MM.1S (cell line): Measurements from ENCODE around the gene SLC10A3.

Source experiments
- DNase-seq: peaks from one replicate; pipeline ENCODE4 v3.0.0-alpha.2; 2015
- H2AFZ ChIP-seq: fragments of 300-600 bp; sonication (generic); 2 replicates; pipeline ENCODE4 v1.6.0; 2016; ENCODE audit warnings: antibody characterized with exemption, low read length
- H3F3A ChIP-seq: fragments of 300-600 bp; sonication (generic); 2 replicates; pipeline ENCODE4 v1.6.1; 2016; ENCODE audit warnings: mild to moderate bottlenecking, antibody characterized with exemption, low read length, moderate library complexity, mixed read lengths; ENCODE audit not compliant: insufficient read depth
- H3K27ac ChIP-seq: fragments of 300-600 bp; sonication (generic); 2 replicates; pipeline ENCODE4 v1.5.1; 2016; ENCODE audit warnings: mild to moderate bottlenecking, low read length
- H3K27me3 ChIP-seq: fragments of 300-600 bp; sonication (generic); replicated peaks from 2 replicates; pipeline ENCODE4 v1.6.0; 2016; ENCODE audit warnings: low read length; ENCODE audit not compliant: insufficient read depth
- H3K36me3 ChIP-seq: fragments of 300-600 bp; sonication (generic); replicated peaks from 2 replicates; pipeline ENCODE4 v1.6.1; 2016; ENCODE audit warnings: mild to moderate bottlenecking, low read length, mixed read lengths; ENCODE audit not compliant: insufficient read depth
- H3K4me1 ChIP-seq: fragments of 300-600 bp; sonication (generic); 2 replicates; pipeline ENCODE4 v1.6.1; 2016; ENCODE audit warnings: low read length, mixed read lengths
- H3K4me2 ChIP-seq: fragments of 300-600 bp; sonication (generic); 2 replicates; pipeline ENCODE4 v1.6.0; 2016; ENCODE audit warnings: low read depth, low read length
- H3K4me3 ChIP-seq: fragments of 300-600 bp; sonication (generic); 2 replicates; pipeline ENCODE4 v1.5.1; 2016; ENCODE audit warnings: low read length, mixed read lengths
- H3K79me2 ChIP-seq: fragments of 300-600 bp; sonication (generic); 2 replicates; pipeline ENCODE4 v1.6.1; 2016; ENCODE audit warnings: mixed run types, low read length, mixed read lengths
- H3K9ac ChIP-seq: fragments of 300-600 bp; sonication (generic); 2 replicates; pipeline ENCODE4 v1.6.1; 2016; ENCODE audit warnings: low read length, mixed read lengths
- H3K9me2 ChIP-seq: fragments of 300-600 bp; sonication (generic); replicated peaks from 2 replicates; pipeline ENCODE4 v1.6.1; 2016; ENCODE audit warnings: mild to moderate bottlenecking, low read length, mixed read lengths; ENCODE audit not compliant: insufficient read depth
- H3K9me3 ChIP-seq: fragments of 300-600 bp; sonication (generic); replicated peaks from 2 replicates; pipeline ENCODE4 v1.6.1; 2016; ENCODE audit warnings: mild to moderate bottlenecking, low read length, mixed read lengths; ENCODE audit not compliant: insufficient read depth
- H4K20me1 ChIP-seq: fragments of 300-600 bp; sonication (generic); 2 replicates; pipeline ENCODE4 v1.6.1; 2016; ENCODE audit warnings: mild to moderate bottlenecking, low read length, moderate library complexity, mixed read lengths; ENCODE audit not compliant: insufficient read depth
- EZH2 ChIP-seq: fragments of 300-600 bp; sonication (generic); optimal IDR thresholded peaks from 2 replicates; pipeline ENCODE3; 2017; ENCODE audit warnings: low read depth, mild to moderate bottlenecking, antibody characterized with exemption, low read length, mixed read lengths
- EZH2phosphoT487 ChIP-seq: fragments of 300-600 bp; sonication (generic); IDR thresholded peaks from 2 replicates; pipeline ENCODE4 v1.6.1; 2018; ENCODE audit warnings: antibody characterized with exemption, low read length
- TF ChIP-seq, protein P1 (sequence below): fragments of 300-600 bp; sonication (generic); IDR thresholded peaks from 2 replicates; pipeline ENCODE4 v1.5.1; 2016; ENCODE audit warnings: antibody characterized with exemption, low read length, mixed read lengths

Gene SLC10A3

DNA sequence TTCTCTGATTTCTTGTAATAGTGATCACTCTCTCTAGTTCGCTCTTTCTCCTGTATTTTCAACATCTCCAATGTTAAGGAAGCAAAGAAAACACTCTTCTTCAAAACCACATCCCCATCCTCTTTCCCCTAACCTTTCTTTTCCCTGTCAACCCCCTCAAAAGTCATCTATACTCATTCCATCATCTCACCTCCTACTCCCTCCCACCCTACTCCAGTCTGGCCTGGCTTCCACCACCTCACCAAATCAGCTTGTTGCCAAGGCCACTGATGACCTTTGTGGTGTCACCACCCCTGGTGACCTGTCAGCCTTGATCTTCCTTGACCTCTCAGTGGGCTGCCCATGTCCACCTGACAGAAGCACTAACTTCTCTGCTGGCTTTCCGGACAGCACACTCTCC lies 23.3 kb upstream of the SLC10A3 start:
- H3K4me1 ChIP-seq, result no peaks in the 10 kb centered on the region
- H3K9me2 ChIP-seq, result no peaks in the 10 kb centered on the region
- H3K4me2 ChIP-seq, result no peak overlapping the region
- H3K9me3 ChIP-seq, result no peaks in the 10 kb centered on the region
- H3K79me2 ChIP-seq, result peaks cover 4% of the 10 kb centered on the region; the same call in 1 of the 2 replicates
- no peaks in the 10 kb centered on the region for H3K36me3 ChIP-seq
- no peak for TF ChIP-seq EZH2phosphoT487
- TF ChIP-seq EZH2, result no peak
- TF ChIP-seq, protein P1, sequence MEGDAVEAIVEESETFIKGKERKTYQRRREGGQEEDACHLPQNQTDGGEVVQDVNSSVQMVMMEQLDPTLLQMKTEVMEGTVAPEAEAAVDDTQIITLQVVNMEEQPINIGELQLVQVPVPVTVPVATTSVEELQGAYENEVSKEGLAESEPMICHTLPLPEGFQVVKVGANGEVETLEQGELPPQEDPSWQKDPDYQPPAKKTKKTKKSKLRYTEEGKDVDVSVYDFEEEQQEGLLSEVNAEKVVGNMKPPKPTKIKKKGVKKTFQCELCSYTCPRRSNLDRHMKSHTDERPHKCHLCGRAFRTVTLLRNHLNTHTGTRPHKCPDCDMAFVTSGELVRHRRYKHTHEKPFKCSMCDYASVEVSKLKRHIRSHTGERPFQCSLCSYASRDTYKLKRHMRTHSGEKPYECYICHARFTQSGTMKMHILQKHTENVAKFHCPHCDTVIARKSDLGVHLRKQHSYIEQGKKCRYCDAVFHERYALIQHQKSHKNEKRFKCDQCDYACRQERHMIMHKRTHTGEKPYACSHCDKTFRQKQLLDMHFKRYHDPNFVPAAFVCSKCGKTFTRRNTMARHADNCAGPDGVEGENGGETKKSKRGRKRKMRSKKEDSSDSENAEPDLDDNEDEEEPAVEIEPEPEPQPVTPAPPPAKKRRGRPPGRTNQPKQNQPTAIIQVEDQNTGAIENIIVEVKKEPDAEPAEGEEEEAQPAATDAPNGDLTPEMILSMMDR, result no peak
- DNase-seq, result no peak
- H3F3A ChIP-seq, result no peaks in the 10 kb centered on the region
- H2AFZ ChIP-seq, result no peak overlapping the region
- no peak overlapping the region for H3K9ac ChIP-seq
- H3K27ac ChIP-seq, result no peak overlapping the region
- H3K4me3 ChIP-seq, result no peak overlapping the region
- no peaks in the 10 kb centered on the region for H3K27me3 ChIP-seq
- no peaks in the 10 kb centered on the region for H4K20me1 ChIP-seq

DNA sequence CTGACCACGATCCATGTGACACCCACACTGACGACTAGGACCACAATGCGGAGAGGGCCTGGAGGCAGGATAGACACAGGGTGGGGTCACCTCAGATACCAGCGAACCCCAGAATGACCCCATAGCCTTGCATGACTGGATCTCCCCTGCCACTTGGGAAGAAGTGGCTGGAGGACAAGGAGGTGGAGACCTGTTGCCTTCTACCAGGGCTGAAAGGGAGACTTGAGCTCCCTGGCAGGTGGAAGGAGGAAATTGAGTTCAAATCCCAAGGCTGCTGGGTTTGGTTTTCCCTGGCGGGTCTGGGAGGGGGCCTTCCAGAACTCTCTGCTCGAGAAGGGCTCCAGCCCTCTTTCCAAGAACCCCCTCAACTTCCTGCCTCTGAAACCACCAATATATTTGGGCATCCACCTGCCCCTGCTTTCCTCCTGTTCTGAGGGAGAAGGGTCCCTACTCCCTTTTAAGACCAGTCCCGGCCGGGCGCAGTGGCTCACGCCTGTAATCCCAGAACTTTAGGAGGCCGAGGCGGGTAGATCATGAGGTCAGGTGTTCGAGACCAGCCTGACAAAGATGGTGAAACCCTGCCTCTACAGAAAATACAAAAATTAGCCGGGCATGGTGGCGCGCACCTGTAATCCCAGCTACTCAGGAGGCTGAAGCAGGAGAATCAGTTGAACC lies 22.6 kb upstream of the SLC10A3 start:
- Histone ChIP-seq H2AFZ (no peak overlapping the region), H3K4me3 (no peak overlapping the region), H3K79me2 (peaks cover 4% of the 10 kb centered on the region; the same call in 1 of the 2 replicates), H4K20me1 (no peaks in the 10 kb centered on the region), H3K36me3 (no peaks in the 10 kb centered on the region), H3K4me1 (no peaks in the 10 kb centered on the region), H3K4me2 (no peak overlapping the region), H3K9ac (no peak overlapping the region), H3K27ac (no peak overlapping the region), H3K9me2 (no peaks in the 10 kb centered on the region), H3K27me3 (no peaks in the 10 kb centered on the region), H3K9me3 (no peaks in the 10 kb centered on the region), H3F3A (no peaks in the 10 kb centered on the region)
- DNase-seq, result no peak
- no peak for TF ChIP-seq EZH2
- TF ChIP-seq, protein P1, result no peak
- TF ChIP-seq EZH2phosphoT487, result no peak

DNA sequence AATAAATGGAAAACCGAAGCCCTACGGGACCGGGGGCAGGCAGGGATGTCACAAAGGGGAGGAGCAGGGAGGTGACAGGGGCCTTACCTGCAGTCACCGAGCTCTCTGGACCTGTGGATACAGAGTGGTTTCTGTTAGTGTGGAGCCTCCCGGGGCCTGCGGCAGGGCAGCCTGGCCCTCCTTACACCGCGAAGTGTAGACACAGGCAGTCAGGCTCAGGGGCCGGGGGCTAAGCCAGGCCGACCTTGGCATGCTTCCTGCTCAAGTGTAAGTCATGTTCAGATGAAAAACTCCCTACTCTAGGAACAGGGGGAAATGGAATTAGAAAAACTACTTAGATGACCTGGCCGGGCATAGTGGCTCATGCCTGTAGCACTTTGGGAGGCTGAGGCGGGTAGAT lies 21.3 kb upstream of the SLC10A3 start:
- no peak overlapping the region for H3K27ac ChIP-seq
- H3K36me3 ChIP-seq, result no peaks in the 10 kb centered on the region
- H3K4me3 ChIP-seq, result no peak overlapping the region
- no peaks in the 10 kb centered on the region for H3K9me2 ChIP-seq
- H3F3A ChIP-seq, result no peaks in the 10 kb centered on the region
- H3K79me2 ChIP-seq, result peaks cover 4% of the 10 kb centered on the region; the same call in 1 of the 2 replicates
- H3K4me1 ChIP-seq, result no peaks in the 10 kb centered on the region
- TF ChIP-seq, protein P1, result no peak
- TF ChIP-seq EZH2phosphoT487 (no peak), EZH2 (no peak)
- H4K20me1 ChIP-seq, result no peaks in the 10 kb centered on the region
- H3K9ac ChIP-seq, result no peak overlapping the region
- H3K4me2 ChIP-seq, result no peak overlapping the region
- no peaks in the 10 kb centered on the region for H3K9me3 ChIP-seq
- no peaks in the 10 kb centered on the region for H3K27me3 ChIP-seq
- no peak for DNase-seq
- H2AFZ ChIP-seq, result no peak overlapping the region
